OCI-LY7 (cell line): ENCODE measurements around the gene KRT6C. TPM values are rescaled to one million over a fixed set of nuclear protein-coding genes. Genes with fewer than 3 reads are reported as not detected.

Source experiments
- BruUV-seq: library from RNA; stranded (reverse); fragments of 400-500 nt; replicated peaks from 2 replicates; lab custom pipeline; 2021; lab: Mats Ljungman, UMichigan
- CTCF ChIA-PET: fragments of 300-600 bp; sonication (Branson Sonifier 250); formaldehyde crosslinking; loops from one replicate; lab custom pipeline; 2022; ENCODE audit warnings: antibody characterized with exemption; ENCODE audit not compliant: unreplicated experiment; lab: Charles Lee
- POLR2A ChIA-PET: fragments of 300-600 bp; sonication (Branson Sonifier 250); formaldehyde crosslinking; loops from one replicate; lab custom pipeline; 2022; ENCODE audit warnings: antibody characterized with exemption; lab: Charles Lee
- DNase-seq: peaks from one replicate; pipeline ENCODE4 v3.0.0-alpha.2; 2015; ENCODE audit warnings: low spot score
- H2AFZ ChIP-seq: fragments of 200-600 bp; sonication (generic), shearing (Covaris generic); 2 replicates; pipeline ENCODE4 v1.6.1; 2014; ENCODE audit warnings: mild to moderate bottlenecking, antibody characterized with exemption, low read length, moderate library complexity
- H3K27ac ChIP-seq: fragments of 200-600 bp; sonication (generic); 2 replicates; pipeline ENCODE4 v1.5.1; 2014; ENCODE audit warnings: mixed run types, low read depth, mild to moderate bottlenecking, moderate library complexity, low read length, inconsistent platforms; ENCODE audit not compliant: poor library complexity, severe bottlenecking
- H3K36me3 ChIP-seq: fragments of 200-600 bp; sonication (generic); 2 replicates; pipeline ENCODE4 v1.6.1; 2014; ENCODE audit warnings: mild to moderate bottlenecking, antibody characterized with exemption, low read length, moderate library complexity, mixed read lengths; ENCODE audit not compliant: insufficient read depth
- H3K4me1 ChIP-seq: fragments of 200-600 bp; sonication (generic); 2 replicates; pipeline ENCODE4 v1.5.1; 2014; ENCODE audit warnings: mild to moderate bottlenecking, low read length; ENCODE audit not compliant: insufficient read depth, poor library complexity, severe bottlenecking
- H3K4me2 ChIP-seq: fragments of 200-600 bp; sonication (generic); 2 replicates; pipeline ENCODE4 v1.6.1; 2014; ENCODE audit warnings: mild to moderate bottlenecking, low read length
- H3K4me3 ChIP-seq: fragments of 200-600 bp; sonication (generic); 2 replicates; pipeline ENCODE4 v1.5.1; 2014; ENCODE audit warnings: mild to moderate bottlenecking, low read depth, low read length; ENCODE audit not compliant: poor library complexity, severe bottlenecking
- H3K79me2 ChIP-seq: fragments of 200-600 bp; sonication (generic); 2 replicates; pipeline ENCODE4 v1.6.1; 2016; ENCODE audit warnings: low read depth, mild to moderate bottlenecking, low read length, moderate library complexity, mixed read lengths; ENCODE audit not compliant: insufficient read depth
- H3K9me2 ChIP-seq: fragments of 200-600 bp; sonication (generic); 2 replicates; pipeline ENCODE4 v1.6.1; 2016; ENCODE audit warnings: mild to moderate bottlenecking, low read length, mixed read lengths; ENCODE audit not compliant: insufficient read depth
- H3K9me3 ChIP-seq: fragments of 200-600 bp; sonication (generic); 2 replicates; pipeline ENCODE4 v1.6.1; 2014; ENCODE audit warnings: mild to moderate bottlenecking, mixed run types, low read length, mixed read lengths
- H4K20me1 ChIP-seq: fragments of 200-600 bp; sonication (generic); 2 replicates; pipeline ENCODE4 v1.6.1; 2014; ENCODE audit warnings: mild to moderate bottlenecking, antibody characterized with exemption, low read length, moderate library complexity, mixed read lengths; ENCODE audit not compliant: insufficient read depth
- EZH2phosphoT487 ChIP-seq: fragments of 200-600 bp; sonication (generic); IDR thresholded peaks from 2 replicates; pipeline ENCODE4 v1.6.1; 2018; ENCODE audit warnings: low read depth, borderline replicate concordance, mild to moderate bottlenecking, mixed run types, antibody characterized with exemption, low read length, moderate library complexity, mixed read lengths
- intact Hi-C: fragments of 100-400 bp; cut with micrococcal nuclease; formaldehyde crosslinking; loops from one replicate; pipeline ENCODE4 v1.10.0; 2022; ENCODE audit not compliant: unreplicated experiment
- total RNA-seq, 2 experiments: library from RNA; depleted of rRNA in 1 of 2; stranded (reverse); fragments of >200 nt in 1 of 2; shearing (Covaris generic) in 1 of 2; gene quantifications; 2 replicates each; pipeline ENCODE4 v1.2.3, GENCODE V29; 2014 to 2022
- TF ChIP-seq, protein P1 (sequence below): fragments of 200-600 bp; sonication (generic); conservative IDR thresholded peaks from 2 replicates; pipeline ENCODE4 v1.5.1; 2014; ENCODE audit warnings: mild to moderate bottlenecking, antibody characterized with exemption, low read length, moderate library complexity, mixed read lengths

The KRT6C gene
- total RNA-seq, 2 experiments from 2014 or later, result not detected

DNA sequence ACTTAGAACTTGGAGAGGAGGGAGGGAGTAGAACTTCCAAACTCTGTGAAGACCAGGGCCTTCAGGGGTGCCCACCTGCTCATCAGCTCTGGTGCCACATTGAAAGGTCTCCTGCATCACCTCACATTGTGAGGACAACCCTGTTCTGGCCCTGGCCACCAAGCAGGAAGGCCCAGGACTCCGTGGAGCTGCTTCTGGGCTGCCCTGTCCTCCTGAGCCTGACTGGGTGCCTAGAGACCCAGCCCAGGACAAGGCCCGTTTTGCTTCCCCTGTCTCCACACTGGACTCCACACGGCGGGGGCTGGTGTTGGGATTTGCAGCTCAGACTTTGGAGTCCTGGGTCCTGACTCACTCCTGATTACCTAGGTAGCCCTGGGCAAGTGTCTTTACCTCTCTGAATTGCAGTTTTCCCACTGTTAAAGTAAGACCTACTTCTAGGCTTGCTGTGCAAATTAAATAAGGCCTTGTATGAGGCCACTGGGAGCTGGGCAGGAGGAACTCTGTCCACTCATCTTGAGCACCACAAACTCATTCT is 55.0 kb downstream of the KRT6C start:
- no peak for DNase-seq
- H4K20me1 ChIP-seq, result no peaks in the 10 kb centered on the region
- no peaks in the 10 kb centered on the region for H3K79me2 ChIP-seq
- H3K9me3 ChIP-seq, result no peaks in the 10 kb centered on the region
- H3K36me3 ChIP-seq, result no peaks in the 10 kb centered on the region
- no peak overlapping the region for H3K27ac ChIP-seq
- no peak overlapping the region for H3K4me3 ChIP-seq
- no peak for TF ChIP-seq EZH2phosphoT487
- TF ChIP-seq, protein P1, sequence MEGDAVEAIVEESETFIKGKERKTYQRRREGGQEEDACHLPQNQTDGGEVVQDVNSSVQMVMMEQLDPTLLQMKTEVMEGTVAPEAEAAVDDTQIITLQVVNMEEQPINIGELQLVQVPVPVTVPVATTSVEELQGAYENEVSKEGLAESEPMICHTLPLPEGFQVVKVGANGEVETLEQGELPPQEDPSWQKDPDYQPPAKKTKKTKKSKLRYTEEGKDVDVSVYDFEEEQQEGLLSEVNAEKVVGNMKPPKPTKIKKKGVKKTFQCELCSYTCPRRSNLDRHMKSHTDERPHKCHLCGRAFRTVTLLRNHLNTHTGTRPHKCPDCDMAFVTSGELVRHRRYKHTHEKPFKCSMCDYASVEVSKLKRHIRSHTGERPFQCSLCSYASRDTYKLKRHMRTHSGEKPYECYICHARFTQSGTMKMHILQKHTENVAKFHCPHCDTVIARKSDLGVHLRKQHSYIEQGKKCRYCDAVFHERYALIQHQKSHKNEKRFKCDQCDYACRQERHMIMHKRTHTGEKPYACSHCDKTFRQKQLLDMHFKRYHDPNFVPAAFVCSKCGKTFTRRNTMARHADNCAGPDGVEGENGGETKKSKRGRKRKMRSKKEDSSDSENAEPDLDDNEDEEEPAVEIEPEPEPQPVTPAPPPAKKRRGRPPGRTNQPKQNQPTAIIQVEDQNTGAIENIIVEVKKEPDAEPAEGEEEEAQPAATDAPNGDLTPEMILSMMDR, result no peak
- no TSS peak for BruUV-seq
- POLR2A ChIA-PET, result no interaction called here
- no peak overlapping the region for H3K4me2 ChIP-seq
- no peak overlapping the region for H2AFZ ChIP-seq
- intact Hi-C loops, result no loop called here
- H3K9me2 ChIP-seq, result no peaks in the 10 kb centered on the region
- no peaks in the 10 kb centered on the region for H3K4me1 ChIP-seq
- CTCF ChIA-PET, result no interaction called here

Other genes starting within 250 kb of the KRT6C start
- not detected in 2 replicates for gene KRT7, start 240.6 kb downstream of the KRT6C start, total RNA-seq (2014; rRNA removed; shearing (Covaris generic))
- 1.9 TPM in 1 of 2 replicates, not detected in the other for gene KRT7, start 240.6 kb downstream of the KRT6C start, total RNA-seq (2022)
- not detected in 2 replicates for gene KRT86, start 199.2 kb downstream of the KRT6C start, total RNA-seq (2014; rRNA removed; shearing (Covaris generic))
- gene KRT86, start 199.2 kb downstream of the KRT6C start, total RNA-seq (2022), result not detected in 2 replicates
- not detected in 2 replicates for gene KRT81, start 182.3 kb downstream of the KRT6C start, total RNA-seq (2014; rRNA removed; shearing (Covaris generic))
- gene KRT81, start 182.3 kb downstream of the KRT6C start, total RNA-seq (2022), result not detected in 2 replicates
- gene KRT83, start 152.4 kb downstream of the KRT6C start, total RNA-seq (2014; rRNA removed; shearing (Covaris generic)), result not detected in 2 replicates
- not detected in 2 replicates for gene KRT83, start 152.4 kb downstream of the KRT6C start, total RNA-seq (2022)
- gene KRT85, start 106.3 kb downstream of the KRT6C start, total RNA-seq (2014; rRNA removed; shearing (Covaris generic)), result not detected in 2 replicates
- gene KRT85, start 106.3 kb downstream of the KRT6C start, total RNA-seq (2022), result not detected in 2 replicates
- not detected in 2 replicates for gene KRT84, start 88.2 kb downstream of the KRT6C start, total RNA-seq (2014; rRNA removed; shearing (Covaris generic))
- gene KRT84, start 88.2 kb downstream of the KRT6C start, total RNA-seq (2022), result not detected in 2 replicates
- gene KRT82, start 67.5 kb downstream of the KRT6C start, total RNA-seq (2014; rRNA removed; shearing (Covaris generic)), result not detected in 2 replicates
- gene KRT82, start 67.5 kb downstream of the KRT6C start, total RNA-seq (2022), result not detected in 2 replicates
- not detected in 2 replicates for gene KRT75, start 39.4 kb downstream of the KRT6C start, total RNA-seq (2014; rRNA removed; shearing (Covaris generic))
- gene KRT75, start 39.4 kb downstream of the KRT6C start, total RNA-seq (2022), result not detected in 2 replicates
- gene KRT6B, start 21.7 kb downstream of the KRT6C start, total RNA-seq (2014; rRNA removed; shearing (Covaris generic)), result not detected in 2 replicates
- gene KRT6B, start 21.7 kb downstream of the KRT6C start, total RNA-seq (2022), result not detected in 2 replicates
- gene KRT6A, start 19.5 kb upstream of the KRT6C start, total RNA-seq (2014; rRNA removed; shearing (Covaris generic)), result not detected in 2 replicates
- 0.74 and 1.2 TPM in 2 replicates for gene KRT6A, start 19.5 kb upstream of the KRT6C start, total RNA-seq (2022)
- not detected in 2 replicates for gene KRT5, start 46.6 kb upstream of the KRT6C start, total RNA-seq (2014; rRNA removed; shearing (Covaris generic))
- gene KRT5, start 46.6 kb upstream of the KRT6C start, total RNA-seq (2022), result 0.74 and 0.91 TPM in 2 replicates
- not detected in 2 replicates for gene KRT71, start 79.3 kb upstream of the KRT6C start, total RNA-seq (2014; rRNA removed; shearing (Covaris generic))
- gene KRT71, start 79.3 kb upstream of the KRT6C start, total RNA-seq (2022), result not detected in 2 replicates
- not detected in 2 replicates for gene KRT74, start 100.0 kb upstream of the KRT6C start, total RNA-seq (2014; rRNA removed; shearing (Covaris generic))
- gene KRT74, start 100.0 kb upstream of the KRT6C start, total RNA-seq (2022), result not detected in 2 replicates
- gene KRT72, start 127.7 kb upstream of the KRT6C start, total RNA-seq (2014; rRNA removed; shearing (Covaris generic)), result not detected in 2 replicates
- gene KRT72, start 127.7 kb upstream of the KRT6C start, total RNA-seq (2022), result not detected in 2 replicates
- not detected in 2 replicates for gene KRT73, start 144.8 kb upstream of the KRT6C start, total RNA-seq (2014; rRNA removed; shearing (Covaris generic))
- not detected in 2 replicates for gene KRT73, start 144.8 kb upstream of the KRT6C start, total RNA-seq (2022)
- gene KRT2, start 178.4 kb upstream of the KRT6C start, total RNA-seq (2014; rRNA removed; shearing (Covaris generic)), result not detected in 2 replicates
- gene KRT2, start 178.4 kb upstream of the KRT6C start, total RNA-seq (2022), result not detected in 2 replicates
- not detected in 2 replicates for gene KRT1, start 206.6 kb upstream of the KRT6C start, total RNA-seq (2014; rRNA removed; shearing (Covaris generic))
- gene KRT1, start 206.6 kb upstream of the KRT6C start, total RNA-seq (2022), result not detected in 2 replicates
- not detected in 2 replicates for gene KRT77, start 229.7 kb upstream of the KRT6C start, total RNA-seq (2014; rRNA removed; shearing (Covaris generic))
- gene KRT77, start 229.7 kb upstream of the KRT6C start, total RNA-seq (2022), result not detected in 2 replicates